NCI-H2107 treated with DMSO at 0.1 percent for 48 hours (cell line): ENCODE results near the gene TNRC6A.
"Not testable (repeated sequence)": the region's sequence is repeated elsewhere in the genome, so short reads cannot be mapped to it uniquely, and the experiment has no call there.

Experiments used
- DNase-seq: peaks from one replicate; lab custom pipeline; 2025; ENCODE audit not compliant: unreplicated experiment; lab: John Stamatoyannopoulos, UW

Gene TNRC6A

DNA sequence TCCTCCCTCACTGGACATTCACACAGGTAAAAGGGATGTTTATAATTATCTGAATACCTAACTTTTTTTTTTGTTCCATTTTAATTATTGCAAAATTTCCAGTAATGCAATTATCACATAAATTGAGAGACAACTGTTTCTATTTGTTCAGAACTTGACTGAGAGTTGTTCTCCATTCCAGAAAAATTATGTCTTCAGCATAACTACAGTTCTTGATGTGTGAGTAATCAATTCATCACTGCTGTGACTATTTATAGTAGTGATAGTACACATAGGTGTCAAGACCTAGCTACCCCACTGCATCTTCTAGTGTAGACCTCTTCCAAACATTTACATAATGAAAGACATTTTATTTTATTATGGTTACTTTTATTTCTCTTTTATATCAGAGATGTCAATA lies 5.8 kb upstream of the TNRC6A start:
- DNase-seq: no peak

DNA sequence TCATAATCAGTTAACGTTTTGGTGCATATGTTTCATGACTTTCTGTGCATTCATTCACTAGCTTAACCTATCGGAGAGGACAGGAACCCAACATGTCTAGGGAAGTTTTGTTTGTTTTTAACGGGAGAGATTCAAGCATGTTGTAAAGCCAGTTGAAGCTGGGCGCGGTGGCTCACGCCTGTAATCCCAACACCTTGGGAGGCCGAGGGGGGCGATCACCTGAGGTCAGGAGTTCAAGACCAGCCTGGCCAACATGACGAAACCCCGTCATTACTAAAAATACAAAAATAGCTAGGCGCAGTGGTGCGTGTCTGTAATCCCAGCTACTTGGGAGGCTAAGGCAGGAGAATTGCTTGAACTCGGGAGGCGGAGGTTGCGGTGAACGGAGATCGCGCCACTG lies 1.4 kb upstream of the TNRC6A start:
- no peak for DNase-seq

DNA sequence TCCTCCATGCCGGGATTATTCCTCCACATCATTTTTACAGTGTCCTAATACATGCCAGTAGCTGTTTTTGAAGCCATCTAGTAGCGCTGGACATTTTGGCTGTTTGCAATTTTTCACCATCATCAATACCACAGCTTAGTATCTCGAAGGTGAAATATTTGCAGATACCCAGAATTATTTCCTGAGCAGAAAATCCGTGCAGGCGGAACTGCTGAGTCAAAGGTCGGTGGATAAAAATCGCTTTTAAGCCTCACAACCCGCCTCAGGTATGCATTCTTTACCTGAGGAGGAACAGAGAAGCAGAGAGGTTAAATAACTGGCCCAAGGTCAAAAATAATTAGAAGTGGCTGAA lies 584 bp upstream of the TNRC6A start:
- DNase-seq: no peak

DNA sequence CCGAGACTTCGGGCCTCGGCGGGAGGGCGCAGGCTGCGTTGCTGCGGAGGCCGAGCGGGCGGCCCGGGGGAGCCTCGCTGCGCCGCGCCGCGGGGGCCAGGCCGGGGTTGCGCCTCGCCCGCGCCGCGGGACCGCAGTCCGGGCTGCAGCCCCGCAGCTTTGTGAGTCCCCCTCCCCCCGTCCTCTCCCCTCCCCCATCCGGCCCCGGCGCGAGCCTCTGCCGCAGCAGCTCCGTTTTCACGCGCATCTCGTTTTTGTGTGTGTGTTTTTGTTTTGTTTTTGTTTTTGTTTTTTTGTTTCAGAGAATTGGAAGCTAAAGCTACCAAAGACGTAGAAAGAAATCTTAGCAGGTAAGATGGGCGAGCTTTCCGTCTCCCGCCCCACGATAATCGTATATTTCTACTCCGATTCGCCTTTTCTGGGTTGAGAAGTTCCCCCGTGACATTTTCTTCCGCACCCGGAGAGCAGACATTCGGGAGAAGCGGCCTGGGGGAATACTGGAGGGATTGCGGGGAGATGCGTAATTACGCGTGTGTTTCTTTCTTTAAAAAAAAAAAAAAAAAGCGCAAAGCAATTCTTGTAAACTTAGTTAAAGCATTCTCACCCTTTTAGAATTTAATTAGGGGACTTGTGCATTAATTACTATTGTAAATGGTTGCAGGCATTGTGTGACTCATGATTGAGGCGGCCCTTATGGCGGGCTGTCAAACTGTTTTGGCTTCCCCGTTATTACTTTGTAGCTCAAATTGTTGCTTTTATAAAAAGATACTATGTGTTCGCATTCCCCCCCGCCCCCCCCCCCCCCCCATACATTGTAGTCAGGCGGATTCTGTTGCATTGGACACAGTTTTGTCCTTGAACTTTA lies 732 bp downstream of the TNRC6A start:
- no peak for DNase-seq

DNA sequence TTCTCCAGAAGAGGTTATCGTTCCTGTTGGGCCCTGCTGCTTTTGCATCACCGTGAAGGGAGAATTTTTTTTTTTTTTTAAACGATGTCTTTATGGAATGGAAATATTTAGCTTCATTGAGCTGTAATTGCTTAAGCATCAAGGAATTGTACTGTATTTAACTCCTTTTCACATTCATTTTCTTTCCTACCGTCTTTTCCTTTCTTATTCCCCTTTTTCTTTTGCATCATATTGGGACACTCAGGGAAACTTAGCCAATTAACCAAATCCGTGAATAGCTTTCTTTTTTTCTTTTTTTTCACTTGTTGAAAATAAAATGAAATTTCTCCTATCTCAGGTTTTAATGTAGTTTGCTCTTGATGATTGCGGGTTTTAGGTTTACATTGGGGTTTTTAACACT lies 1.5 kb downstream of the TNRC6A start:
- no peak for DNase-seq

DNA sequence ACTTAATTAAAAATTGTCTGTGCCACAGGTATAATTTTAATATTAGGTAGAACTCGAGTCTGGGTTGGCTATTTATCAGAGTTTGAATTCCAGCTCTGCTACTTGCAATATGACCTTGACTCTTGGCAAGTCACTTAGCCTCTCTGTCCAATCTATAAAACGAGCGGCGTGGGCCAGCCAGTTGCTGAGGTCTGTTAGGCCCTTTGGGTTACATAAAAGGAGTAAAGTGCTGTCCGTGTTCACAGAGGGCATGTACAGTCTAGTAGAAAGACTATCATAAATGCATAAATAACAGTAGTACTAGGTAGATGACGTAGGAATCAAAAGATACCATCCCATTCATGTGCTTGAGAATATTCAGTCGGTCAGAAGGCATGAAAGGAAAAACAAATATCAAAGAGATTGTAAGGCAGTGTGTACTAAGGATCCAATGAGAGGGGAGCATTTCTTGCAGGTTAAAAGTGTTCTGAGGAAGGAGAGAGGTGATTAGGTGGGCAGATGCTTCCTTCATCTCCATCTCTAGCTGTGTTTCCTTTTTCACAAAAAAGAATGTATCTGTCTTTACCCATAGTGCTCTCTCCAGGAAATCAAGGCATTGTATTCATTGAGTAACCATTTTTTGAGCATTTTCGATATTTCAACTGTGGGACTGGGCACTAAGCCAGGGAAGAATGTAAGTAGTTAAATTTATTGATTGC lies 2.4 kb downstream of the TNRC6A start:
- no peak for DNase-seq

DNA sequence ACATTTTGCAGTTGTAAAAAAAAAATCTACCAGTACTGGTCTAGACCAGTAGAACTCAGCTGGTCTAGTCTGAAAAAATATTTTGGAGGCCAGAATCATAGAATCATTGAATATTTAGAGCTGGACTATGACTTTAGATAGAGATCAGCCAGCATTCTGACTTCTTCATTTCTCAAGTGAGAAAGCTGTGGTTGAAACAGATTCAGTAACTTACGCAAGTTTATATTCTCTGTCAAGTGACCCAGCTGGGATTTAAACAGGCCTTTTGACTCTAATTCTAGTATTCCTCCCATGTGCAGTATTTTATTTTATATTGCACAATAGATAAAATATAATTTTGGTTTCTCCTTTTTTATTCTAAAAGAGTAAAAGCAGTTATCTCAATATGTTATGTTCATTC lies 4.9 kb downstream of the TNRC6A start:
- DNase-seq: no peak

DNA sequence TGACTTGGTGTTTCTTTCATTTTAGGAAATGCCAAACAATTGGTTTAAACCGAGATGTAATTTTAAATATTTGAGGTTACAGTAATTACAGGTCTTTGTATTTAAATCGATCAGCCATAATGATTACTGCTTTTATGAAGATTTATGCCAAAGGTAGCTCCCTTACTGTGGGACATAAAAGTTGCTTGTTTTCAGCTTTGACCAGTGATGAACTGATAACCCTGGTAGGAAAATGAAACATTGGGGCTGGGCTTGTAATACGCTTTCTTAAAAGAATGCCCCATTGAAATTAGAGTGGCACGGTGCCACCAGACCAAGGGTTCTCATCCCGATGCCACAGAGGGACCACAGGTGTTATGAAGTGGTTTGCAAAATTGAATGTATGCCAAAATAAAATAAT lies 7.3 kb downstream of the TNRC6A start:
- no peak for DNase-seq

DNA sequence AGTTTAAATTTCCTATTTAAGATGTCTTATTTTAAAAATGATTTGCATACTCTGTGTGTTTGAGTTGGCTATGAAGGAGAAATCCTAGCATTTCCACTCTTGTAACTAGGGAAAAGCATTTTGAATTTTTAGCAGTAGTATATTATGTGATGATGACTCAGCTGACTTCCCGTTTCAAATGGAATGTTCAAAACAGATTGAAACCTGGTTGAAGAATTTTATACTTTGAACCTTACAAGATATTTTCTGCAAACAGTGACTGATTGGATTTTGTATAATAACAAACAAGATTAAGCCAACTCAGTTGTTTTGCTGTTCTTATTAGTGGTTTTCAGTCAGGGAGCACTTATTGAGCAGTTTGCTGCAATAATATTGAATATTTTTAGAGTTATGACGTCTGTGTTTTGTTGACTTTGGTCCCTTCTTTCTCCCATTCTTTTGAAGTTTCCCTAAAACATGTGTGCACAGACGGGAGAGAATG lies 8.0 kb downstream of the TNRC6A start:
- no peak for DNase-seq

DNA sequence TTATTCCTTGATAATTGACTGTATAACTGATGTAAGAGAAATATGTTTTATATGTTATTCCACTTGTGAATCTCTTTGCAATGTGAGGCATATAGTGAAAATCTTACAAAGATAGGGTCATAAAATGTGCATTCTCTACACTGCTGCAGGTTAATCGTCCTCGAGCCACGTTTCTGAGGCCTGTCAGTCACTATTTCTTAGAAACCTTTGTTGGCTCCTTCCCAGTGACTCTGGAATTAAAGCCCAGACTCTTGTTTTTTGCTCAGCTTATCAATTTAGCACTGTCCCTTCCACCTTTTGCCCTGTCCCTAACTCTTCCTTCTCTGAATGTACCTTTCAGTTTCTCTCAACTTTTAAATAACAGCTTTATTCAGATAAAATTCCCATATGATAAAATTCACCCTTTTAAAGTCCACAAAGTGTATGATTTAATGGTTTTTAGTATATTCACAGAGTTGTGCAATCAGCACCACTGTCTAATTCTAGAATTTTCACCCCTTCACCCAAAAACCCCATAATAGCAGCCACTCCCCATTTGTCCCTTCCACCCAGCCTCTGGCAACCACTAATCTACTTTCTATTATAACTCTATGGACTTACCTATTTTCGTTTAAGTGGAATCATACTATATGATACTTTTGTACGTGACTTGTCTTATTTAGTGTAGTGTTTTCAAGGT lies 8.6 kb downstream of the TNRC6A start:
- DNase-seq: no peak

DNA sequence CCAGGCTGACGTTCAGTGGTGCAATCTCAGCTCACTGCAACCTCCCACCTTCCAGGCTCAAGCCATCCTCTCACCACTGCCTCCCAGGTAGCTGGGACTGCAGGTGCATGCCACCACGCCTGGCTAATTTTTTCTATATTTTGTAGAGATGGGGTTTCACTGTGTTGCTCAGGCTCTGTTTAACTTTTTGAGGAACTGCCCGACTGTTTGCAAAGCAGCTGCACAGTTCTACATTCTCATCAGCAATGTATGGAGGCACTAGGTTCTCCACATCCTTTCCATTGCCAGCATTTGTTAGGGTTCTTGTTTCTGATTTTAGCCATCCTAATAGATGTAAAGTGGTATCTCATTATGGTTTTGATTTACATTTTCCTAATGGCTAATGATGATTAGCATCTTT lies 9.4 kb downstream of the TNRC6A start:
- no peak for DNase-seq

DNA sequence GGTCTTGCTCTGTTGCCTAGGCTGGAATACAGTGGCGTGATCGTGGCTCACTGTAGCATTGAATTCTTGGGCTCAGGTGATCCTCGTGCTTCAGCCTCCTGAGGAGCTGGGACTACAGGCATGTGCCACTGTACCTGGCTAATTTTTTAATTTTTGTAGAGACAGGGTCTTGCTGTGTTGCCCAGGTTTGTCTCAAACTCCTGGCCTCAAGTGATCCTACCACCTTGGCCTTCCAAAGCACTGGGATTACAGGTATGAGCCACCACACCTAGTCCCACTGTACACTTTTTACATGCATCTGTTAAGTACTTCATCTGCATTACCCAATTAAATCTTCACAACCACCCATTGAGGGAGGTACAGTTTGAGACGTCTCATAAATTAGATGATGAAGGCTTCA lies 12.4 kb downstream of the TNRC6A start:
- DNase-seq: no peak

DNA sequence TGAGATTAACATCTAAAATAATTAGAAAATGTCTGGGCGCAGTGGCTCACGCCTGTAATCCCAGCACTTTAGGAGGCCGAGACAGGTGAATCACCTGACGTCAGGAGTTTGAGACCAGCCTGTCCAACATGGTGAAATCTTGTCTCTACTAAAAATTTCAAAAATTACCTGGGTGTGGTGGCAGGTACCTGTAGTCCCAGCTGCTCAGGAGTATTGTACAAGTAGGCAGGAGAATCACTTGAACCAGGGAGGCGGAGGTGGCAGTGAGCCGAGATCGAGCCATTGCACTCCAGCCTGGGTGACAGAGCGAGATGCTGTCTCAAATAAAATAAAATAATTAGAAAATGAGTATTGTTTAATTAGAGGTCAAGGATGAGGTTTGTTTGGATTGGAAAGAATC lies 13.2 kb downstream of the TNRC6A start:
- not testable (repeated sequence) for DNase-seq

DNA sequence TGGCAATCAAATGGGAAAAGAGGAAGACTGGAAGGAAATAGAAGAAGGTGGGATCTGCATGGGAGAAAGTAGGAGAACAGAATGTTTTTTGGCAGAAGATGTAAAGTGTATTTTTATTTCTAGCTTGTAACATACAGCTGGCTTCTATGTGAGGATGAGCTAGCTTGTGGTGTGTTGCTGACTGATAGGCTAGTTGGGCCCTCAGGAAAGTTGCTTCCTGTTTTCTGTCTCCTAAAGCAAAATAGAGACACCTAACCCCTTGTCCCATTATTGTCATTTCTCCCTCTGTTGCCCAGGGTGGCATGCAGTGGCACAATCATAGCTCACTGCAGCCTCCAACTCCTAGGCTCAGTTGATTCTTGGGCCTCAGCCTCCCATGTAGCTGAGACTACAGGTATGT lies 15.9 kb downstream of the TNRC6A start:
- no peak for DNase-seq

DNA sequence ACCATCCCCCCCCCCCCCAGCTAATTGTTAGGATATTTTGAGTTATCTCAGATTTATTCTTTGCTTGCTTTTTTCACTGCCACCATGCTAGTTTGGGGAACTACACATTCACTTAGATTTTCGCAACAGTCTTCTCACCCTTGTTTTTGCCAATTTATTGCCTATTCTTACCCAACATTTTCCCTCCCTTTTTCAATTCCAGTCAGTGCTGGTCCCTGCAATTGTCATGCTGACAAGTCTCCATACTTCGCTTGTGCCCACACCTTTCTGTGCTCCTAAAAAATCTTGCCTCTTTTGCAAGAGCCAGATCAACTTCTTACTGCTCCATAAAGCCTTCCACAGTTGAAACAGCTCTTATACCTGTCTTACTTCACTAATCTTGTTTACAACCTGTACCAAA lies 16.3 kb downstream of the TNRC6A start:
- DNase-seq: no peak

DNA sequence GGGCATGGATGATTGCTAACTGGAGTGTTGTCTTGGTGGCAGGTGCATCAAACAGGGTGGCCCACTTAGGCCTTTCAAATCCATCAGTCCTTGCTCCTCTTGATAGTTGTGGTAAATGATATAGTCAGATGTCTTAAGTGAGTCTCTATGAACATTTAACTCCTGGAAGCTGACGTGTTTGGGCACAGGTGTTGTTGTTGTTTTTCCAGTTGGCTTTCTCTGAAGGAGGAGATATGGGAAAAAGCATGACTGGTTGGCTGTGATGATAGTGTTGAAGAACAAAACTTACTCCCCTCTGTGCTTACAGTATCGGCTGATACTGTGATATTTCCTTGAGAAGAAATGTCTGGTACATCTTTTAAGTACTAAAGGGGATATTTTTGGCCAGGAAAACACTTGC lies 18.0 kb downstream of the TNRC6A start:
- DNase-seq: peak; percentile 51

DNA sequence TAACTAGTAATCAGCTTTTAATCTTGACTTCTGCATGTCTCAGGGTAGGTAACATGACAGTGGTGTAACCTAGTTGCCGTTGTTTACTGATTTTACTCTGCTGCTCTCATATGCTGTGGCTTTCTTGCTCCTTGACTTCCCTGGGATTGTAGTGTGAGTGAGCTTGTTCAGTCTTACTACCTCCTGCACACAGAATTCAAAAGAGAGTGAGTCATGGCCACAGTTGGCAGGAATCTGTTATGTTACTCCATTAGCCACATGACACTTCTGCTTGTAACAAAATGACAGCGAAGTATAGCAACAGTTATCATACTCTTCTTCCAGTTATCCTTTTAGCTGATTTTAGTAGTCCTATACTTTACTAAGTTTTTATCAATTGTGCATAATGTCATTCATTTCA lies 18.8 kb downstream of the TNRC6A start:
- DNase-seq: peak; percentile 42

DNA sequence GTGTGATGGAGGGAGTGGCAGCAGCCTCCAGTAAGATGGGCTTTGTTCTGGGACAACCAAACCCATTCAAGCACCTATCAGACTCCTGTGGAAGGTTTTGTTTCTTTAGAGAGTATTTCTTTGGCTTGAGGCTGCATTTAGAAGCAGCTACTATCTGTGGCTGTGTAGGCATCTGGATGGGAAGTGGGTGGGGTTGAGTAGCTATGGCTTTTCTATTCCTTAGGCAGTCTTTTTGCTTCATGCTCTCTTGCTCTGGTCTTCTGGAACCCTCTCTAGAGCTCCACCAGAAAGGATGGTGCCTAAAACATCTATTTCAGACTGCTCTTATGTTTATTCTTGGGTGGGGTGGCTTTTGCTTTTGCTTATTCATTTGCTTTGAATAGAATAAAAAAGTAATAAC lies 19.9 kb downstream of the TNRC6A start:
- DNase-seq: no peak

DNA sequence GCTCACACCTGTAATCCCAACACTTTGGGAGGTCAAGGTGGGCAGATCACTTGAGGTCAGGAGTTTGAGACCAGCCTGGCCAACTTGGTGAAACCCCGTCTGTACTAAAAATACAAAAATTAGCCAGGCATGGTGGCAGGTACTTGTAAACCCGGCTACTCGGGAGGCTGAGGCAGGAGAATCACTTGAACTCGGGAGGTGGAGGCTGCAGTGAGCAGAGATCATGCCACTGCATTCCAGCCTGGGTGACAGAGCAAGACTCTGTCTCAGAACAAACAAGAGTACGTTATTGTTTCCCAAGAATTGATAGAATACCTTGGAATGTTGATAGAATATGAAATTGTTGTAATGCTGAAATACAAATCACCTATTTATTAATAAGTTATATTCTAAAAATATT lies 20.4 kb downstream of the TNRC6A start:
- not testable (repeated sequence) for DNase-seq

DNA sequence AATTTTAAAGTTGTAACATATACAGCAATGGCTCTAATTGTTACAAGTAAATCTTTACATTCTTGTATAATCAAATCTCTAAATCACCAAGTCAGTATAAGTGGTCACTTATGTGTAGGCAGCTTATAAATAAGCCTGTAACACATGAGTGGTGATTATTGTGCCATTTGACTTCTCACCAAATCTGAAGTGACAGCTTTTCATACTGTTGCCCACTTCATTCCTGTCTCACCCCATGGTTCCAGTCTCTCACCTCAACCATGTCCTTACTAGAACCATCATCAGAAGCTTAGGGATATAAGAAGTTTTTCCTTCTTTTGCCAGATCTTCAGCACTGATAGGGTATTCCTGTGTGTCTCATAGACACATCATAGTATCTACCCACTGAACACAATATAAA lies 23.5 kb downstream of the TNRC6A start:
- peak; percentile 38 for DNase-seq

DNA sequence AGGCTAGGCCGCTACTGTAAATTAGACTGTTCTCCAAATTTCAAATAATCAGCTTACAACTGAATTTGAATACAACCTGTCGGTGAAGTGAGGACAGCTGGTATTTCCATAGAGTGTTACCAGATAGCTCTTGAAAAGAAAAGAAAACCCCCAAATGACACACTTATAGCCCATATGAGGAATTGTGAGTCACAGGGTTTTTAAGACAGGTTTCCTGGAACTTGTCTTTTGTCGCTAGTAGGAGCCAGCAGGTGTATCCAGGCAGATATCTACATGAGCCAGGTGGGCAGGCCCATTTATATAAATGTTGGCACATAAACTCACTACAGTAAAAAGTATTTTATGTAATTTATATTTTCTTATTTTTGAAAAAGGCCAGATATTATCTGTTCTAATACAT lies 24.0 kb downstream of the TNRC6A start:
- peak; percentile 54 for DNase-seq

DNA sequence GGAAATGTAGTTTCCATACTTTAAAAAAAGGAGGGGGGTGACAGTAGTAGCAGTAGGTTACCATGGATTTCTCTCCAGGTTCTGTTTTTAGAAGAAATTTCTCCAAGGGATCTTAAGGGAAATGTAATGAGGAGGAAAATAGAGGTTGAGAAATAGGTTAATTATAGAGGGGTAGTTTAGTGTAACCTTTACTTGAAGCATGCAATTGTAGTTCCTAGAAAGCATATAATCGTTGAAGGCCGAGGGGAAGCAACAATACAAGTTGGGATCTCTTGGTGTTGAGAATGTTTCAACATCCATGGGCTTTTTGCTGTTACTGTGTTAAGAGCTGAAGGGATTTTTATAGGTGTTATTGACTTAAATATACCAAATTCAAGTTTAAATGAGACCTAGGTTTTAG lies 25.1 kb downstream of the TNRC6A start:
- DNase-seq: no peak
